Skeletal muscle tissue (tissue), 4 donors: Measurements from ENCODE around the gene OSBPL8. TPM values are rescaled to one million over a fixed set of nuclear protein-coding genes. Genes with fewer than 3 reads are reported as not detected.
"Not testable (repeated sequence)": the region's sequence is repeated elsewhere in the genome, so short reads cannot be mapped to it uniquely, and the experiment has no call there.

Source experiments
- H3K27ac ChIP-seq: one replicate; pipeline ENCODE4 v1.7.0; 2013; ENCODE audit warnings: mild to moderate bottlenecking, low read depth, low read length, inconsistent platforms
- H3K27me3 ChIP-seq, 3 donors: one replicate each; pipeline ENCODE4 v1.7.0; 2013; ENCODE audit warnings: low read length in 3 of 3; ENCODE audit not compliant: control insufficient read depth in 3 of 3, insufficient read depth in 3 of 3
- H3K36me3 ChIP-seq, 3 donors: one replicate each; pipeline ENCODE4 v1.7.0; 2013; ENCODE audit warnings: low read length in 3 of 3; ENCODE audit not compliant: control insufficient read depth in 3 of 3, insufficient read depth in 3 of 3
- H3K4me1 ChIP-seq, 3 donors: one replicate each; pipeline ENCODE4 v1.7.0; 2013; ENCODE audit warnings: low read length in 3 of 3, mild to moderate bottlenecking in 3 of 3; ENCODE audit not compliant: control insufficient read depth in 3 of 3, insufficient read depth in 3 of 3
- H3K4me3 ChIP-seq, 3 donors: one replicate each; pipeline ENCODE4 v1.7.0; 2013; ENCODE audit warnings: low read length in 3 of 3
- H3K9ac ChIP-seq, 3 donors: one replicate each; pipeline ENCODE4 v1.7.0; 2013; ENCODE audit warnings: low read length in 3 of 3, mild to moderate bottlenecking in 3 of 3, moderate library complexity in 2 of 3, low read depth in 1 of 3
- H3K9me3 ChIP-seq, 3 donors: one replicate each; pipeline ENCODE4 v1.7.0; 2013; ENCODE audit warnings: low read length in 3 of 3; ENCODE audit not compliant: control insufficient read depth in 3 of 3
- total RNA-seq: library from RNA; depleted of rRNA; stranded (reverse); fragments of >200 nt; gene quantifications from one replicate; pipeline ENCODE4 v1.2.3, GENCODE V29; 2014
- donor health status: Osteomylitis.

Gene OSBPL8
- total RNA-seq, 1 donor from 2014 or later, result 22.4 TPM

DNA sequence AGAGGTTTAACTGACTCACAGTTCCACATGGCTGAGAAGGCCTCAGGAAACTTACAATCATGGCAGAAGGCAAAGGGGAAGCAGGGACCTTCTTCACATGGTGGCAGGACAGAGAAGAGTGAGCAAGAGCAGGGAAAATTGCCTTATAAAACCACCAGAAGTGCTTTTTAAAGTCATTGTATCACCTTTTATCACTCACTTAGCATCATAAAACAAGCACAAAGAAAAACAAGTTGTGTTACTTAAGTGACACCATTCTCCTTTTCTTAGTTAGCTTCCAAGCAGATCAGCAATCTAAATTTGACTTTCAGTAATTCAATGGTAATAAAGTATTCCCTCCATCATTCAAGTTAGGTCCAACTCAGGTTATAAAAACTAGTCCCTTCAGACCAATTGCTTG, 28.5 kb downstream of the OSBPL8 start:
- Histone ChIP-seq H3K9ac (no peak overlapping the region), H3K4me1 (peaks cover 0 to 7% (median 0%) of the 10 kb centered on the region in 3 donors), H3K4me3 (no peak overlapping the region), H3K36me3 (no peaks in the 10 kb centered on the region), H3K27me3 (no peaks in the 10 kb centered on the region), H3K27ac (peak overlapping the region; percentile 9), H3K9me3 (no peaks in the 10 kb centered on the region)

GRCh38 chr12:76530516-76530915, 29.1 kb downstream of the OSBPL8 start:
- Histone ChIP-seq H3K36me3 (no peaks in the 10 kb centered on the region), H3K27me3 (no peaks in the 10 kb centered on the region), H3K9me3 (no peaks in the 10 kb centered on the region), H3K4me3 (no peak overlapping the region), H3K9ac (no peak overlapping the region), H3K4me1 (peaks cover 0 to 7% (median 0%) of the 10 kb centered on the region in 3 donors), H3K27ac (no peak overlapping the region)

GRCh38 chr12:76529226-76529918, 30.2 kb downstream of the OSBPL8 start:
- Histone ChIP-seq H3K4me3 (no peak overlapping the region), H3K9me3 (no peaks in the 10 kb centered on the region), H3K9ac (no peak overlapping the region), H3K27me3 (no peaks in the 10 kb centered on the region), H3K27ac (peak overlapping the region; percentile 1), H3K36me3 (no peaks in the 10 kb centered on the region), H3K4me1 (peaks cover 0 to 7% (median 0%) of the 10 kb centered on the region in 3 donors)

- no peaks in the 10 kb centered on the region for H3K36me3 ChIP-seq
- H3K27me3 ChIP-seq, result no peaks in the 10 kb centered on the region
- no peaks in the 10 kb centered on the region for H3K9me3 ChIP-seq
- H3K27ac ChIP-seq, result no peak overlapping the region
- no peak overlapping the region for H3K4me3 ChIP-seq
- no peaks in the 10 kb centered on the region for H3K4me1 ChIP-seq
- H3K9ac ChIP-seq, result no peak overlapping the region
Observed at GRCh38 chr12:76523408-76523807, 36.2 kb downstream of the OSBPL8 start.

GRCh38 chr12:76520348-76520747, 39.2 kb downstream of the OSBPL8 start:
- no peak overlapping the region for H3K9ac ChIP-seq
- no peak overlapping the region for H3K27ac ChIP-seq
- H3K9me3 ChIP-seq, result no peaks in the 10 kb centered on the region
- no peaks in the 10 kb centered on the region for H3K27me3 ChIP-seq
- no peak overlapping the region for H3K4me3 ChIP-seq
- no peaks in the 10 kb centered on the region for H3K36me3 ChIP-seq
- H3K4me1 ChIP-seq, result no peaks in the 10 kb centered on the region

DNA sequence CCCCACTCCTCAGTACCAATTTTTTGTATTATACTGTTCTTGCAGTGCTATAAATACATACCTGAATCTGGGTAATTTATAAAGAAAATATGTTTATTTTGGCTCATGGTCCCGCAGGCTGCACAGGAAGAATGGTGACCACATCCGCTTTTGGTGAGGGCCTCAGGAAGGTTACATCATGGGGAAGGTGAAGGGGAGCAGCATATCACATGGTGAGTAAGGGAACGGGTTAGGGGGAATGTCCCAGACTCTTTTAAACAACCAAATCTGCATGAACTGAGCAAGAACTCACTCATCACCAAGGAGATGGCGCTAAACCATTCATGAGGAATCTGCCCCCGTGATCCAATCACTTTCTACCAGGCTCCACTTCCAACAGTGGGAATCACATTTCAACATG, 40.0 kb downstream of the OSBPL8 start:
- Histone ChIP-seq H3K27me3 (no peaks in the 10 kb centered on the region), H3K4me1 (no peaks in the 10 kb centered on the region), H3K9me3 (no peaks in the 10 kb centered on the region), H3K9ac (no peak overlapping the region), H3K36me3 (no peaks in the 10 kb centered on the region), H3K27ac (no peak overlapping the region), H3K4me3 (no peak overlapping the region)

DNA sequence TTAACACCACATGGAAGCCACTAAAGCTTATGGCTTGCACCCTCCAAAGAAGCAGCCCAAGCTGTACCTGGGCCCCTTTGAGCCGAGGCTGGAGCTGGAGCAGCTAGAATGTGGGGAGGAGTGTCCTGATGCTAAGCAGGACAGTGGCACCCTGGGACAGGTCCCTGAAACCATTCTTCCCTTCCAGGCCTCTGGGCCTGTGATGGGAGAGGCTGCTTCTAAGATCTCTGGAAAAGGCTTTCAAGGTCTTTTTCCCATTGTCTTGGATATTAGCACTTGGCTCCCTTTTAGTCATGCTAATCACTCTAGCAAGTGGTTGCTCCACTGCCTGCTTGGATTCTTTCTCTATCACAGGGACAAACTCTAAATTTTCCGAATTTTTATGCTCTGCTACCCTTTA, 40.9 kb downstream of the OSBPL8 start:
- Histone ChIP-seq H3K4me3 (no peak overlapping the region), H3K9ac (no peak overlapping the region), H3K4me1 (no peaks in the 10 kb centered on the region), H3K36me3 (no peaks in the 10 kb centered on the region), H3K9me3 (no peaks in the 10 kb centered on the region), H3K27me3 (no peaks in the 10 kb centered on the region), H3K27ac (no peak overlapping the region)

- Histone ChIP-seq H3K9me3 (no peaks in the 10 kb centered on the region), H3K27me3 (no peaks in the 10 kb centered on the region), H3K27ac (no peak overlapping the region), H3K36me3 (no peaks in the 10 kb centered on the region), H3K9ac (no peak overlapping the region), H3K4me3 (no peak overlapping the region), H3K4me1 (no peaks in the 10 kb centered on the region)
Observed at GRCh38 chr12:76515271-76515670, 44.3 kb downstream of the OSBPL8 start.

GRCh38 chr12:76511116-76511716, 48.4 kb downstream of the OSBPL8 start:
- not testable (repeated sequence) for H3K27ac ChIP-seq, H3K36me3 ChIP-seq, H3K4me1 ChIP-seq, H3K27me3 ChIP-seq, H3K9ac ChIP-seq, H3K4me3 ChIP-seq, H3K9me3 ChIP-seq

- no peak overlapping the region for H3K9ac ChIP-seq
- H3K27me3 ChIP-seq, result no peaks in the 10 kb centered on the region
- no peaks in the 10 kb centered on the region for H3K4me1 ChIP-seq
- H3K9me3 ChIP-seq, result no peaks in the 10 kb centered on the region
- no peaks in the 10 kb centered on the region for H3K36me3 ChIP-seq
- no peak overlapping the region for H3K27ac ChIP-seq
- H3K4me3 ChIP-seq, result no peak overlapping the region
Observed at GRCh38 chr12:76508128-76508980, 51.2 kb downstream of the OSBPL8 start.
